Stimulated activated naive CD8-positive, alpha-beta T cell treated with anti-CD3 and anti-CD28 coated beads, Interleukin-15, Interleukin-2, amounts not matched to agents 100 U/mL and 50 U/mL, for 24 hours (primary cell): ENCODE measurements around the gene NUP214.

ENCODE experiments used
- ATAC-seq: fragments of 150-1000 bp; cut with Tn5 transposase; one replicate; pipeline ENCODE4 v1.10.0; 2021
- DNase-seq: peaks from one replicate; pipeline ENCODE4 v3.0.0; 2021

Gene NUP214

GRCh38 chr9:131125288-131126058 is at the start of gene NUP214:
Gene NUP214, plus strand, starts transcription at chr9:131125586. Its CDS starts 119 bp downstream, at chr9:131125705.
- ATAC-seq (peak; percentile 99), DNase-seq (peak; percentile 100)

- ATAC-seq: no peak
- no peak for DNase-seq
Measured at GRCh38 chr9:131076347-131077195, 48.8 kb upstream of the NUP214 start.

- DNase-seq: no peak
- no peak for ATAC-seq
Measured at GRCh38 chr9:131078427-131079366, 46.7 kb upstream of the NUP214 start.

GRCh38 chr9:131080589-131080988 is 44.8 kb upstream of the NUP214 start:
- no peak for ATAC-seq
- no peak for DNase-seq

- DNase-seq (no peak), ATAC-seq (no peak)
Measured at GRCh38 chr9:131081868-131082267, 43.5 kb upstream of the NUP214 start.

GRCh38 chr9:131082774-131083512 is 42.4 kb upstream of the NUP214 start:
- ATAC-seq (no peak), DNase-seq (no peak)

GRCh38 chr9:131084661-131085369 is 40.6 kb upstream of the NUP214 start:
- DNase-seq (no peak), ATAC-seq (no peak)

- ATAC-seq: no peak
- DNase-seq: no peak
Measured at GRCh38 chr9:131085370-131086122, 39.8 kb upstream of the NUP214 start.

- ATAC-seq (no peak), DNase-seq (no peak)
Measured at GRCh38 chr9:131087354-131087893, 38.0 kb upstream of the NUP214 start.

- no peak for ATAC-seq
- no peak for DNase-seq
Measured at GRCh38 chr9:131090025-131090787, 35.2 kb upstream of the NUP214 start.

GRCh38 chr9:131091352-131091992 is 33.9 kb upstream of the NUP214 start:
- no peak for DNase-seq
- no peak for ATAC-seq

- ATAC-seq (no peak), DNase-seq (no peak)
Measured at GRCh38 chr9:131092030-131092429, 33.4 kb upstream of the NUP214 start.

- no peak for DNase-seq
- no peak for ATAC-seq
Measured at GRCh38 chr9:131092548-131093440, 32.6 kb upstream of the NUP214 start.

GRCh38 chr9:131094015-131094414 is 31.4 kb upstream of the NUP214 start:
- no peak for ATAC-seq
- DNase-seq: no peak

GRCh38 chr9:131094622-131095021 is 30.8 kb upstream of the NUP214 start:
- ATAC-seq: no peak

GRCh38 chr9:131095666-131096268 is 29.6 kb upstream of the NUP214 start:
- DNase-seq (no peak), ATAC-seq (no peak)

More at GRCh38 chr9:131094622-131095021, 30.8 kb upstream of the NUP214 start:
- no peak for DNase-seq
